ENCODE data around the gene TBC1D22A.

Gene TBC1D22A

DNA sequence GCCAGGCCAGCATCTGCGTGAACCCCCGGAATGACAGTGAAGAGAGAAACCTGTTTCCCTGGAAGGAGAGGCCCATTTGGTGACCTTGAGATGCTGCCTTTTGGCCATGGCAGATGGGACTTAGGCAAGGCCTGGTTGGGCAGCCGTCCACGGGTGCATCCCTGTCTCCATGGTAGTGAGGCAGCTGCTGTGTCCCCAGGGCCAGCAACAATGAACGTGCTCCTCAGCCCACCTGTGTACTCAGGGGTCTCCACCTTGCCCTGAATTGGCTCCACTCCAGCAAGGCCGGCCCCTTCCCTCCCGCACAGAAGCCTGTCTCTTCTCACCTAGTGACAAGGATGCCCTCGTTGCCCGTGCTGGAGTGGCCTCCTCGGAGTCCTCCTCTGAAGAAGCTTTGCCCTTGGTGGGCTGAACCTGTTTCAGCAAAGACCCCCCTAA is 441.1 kb downstream of the TBC1D22A start:
- no peak overlapping the region for H3K27ac ChIP-seq (ENCODE audit: poor library complexity, severe bottlenecking)
- TF ChIP-seq, protein P1, sequence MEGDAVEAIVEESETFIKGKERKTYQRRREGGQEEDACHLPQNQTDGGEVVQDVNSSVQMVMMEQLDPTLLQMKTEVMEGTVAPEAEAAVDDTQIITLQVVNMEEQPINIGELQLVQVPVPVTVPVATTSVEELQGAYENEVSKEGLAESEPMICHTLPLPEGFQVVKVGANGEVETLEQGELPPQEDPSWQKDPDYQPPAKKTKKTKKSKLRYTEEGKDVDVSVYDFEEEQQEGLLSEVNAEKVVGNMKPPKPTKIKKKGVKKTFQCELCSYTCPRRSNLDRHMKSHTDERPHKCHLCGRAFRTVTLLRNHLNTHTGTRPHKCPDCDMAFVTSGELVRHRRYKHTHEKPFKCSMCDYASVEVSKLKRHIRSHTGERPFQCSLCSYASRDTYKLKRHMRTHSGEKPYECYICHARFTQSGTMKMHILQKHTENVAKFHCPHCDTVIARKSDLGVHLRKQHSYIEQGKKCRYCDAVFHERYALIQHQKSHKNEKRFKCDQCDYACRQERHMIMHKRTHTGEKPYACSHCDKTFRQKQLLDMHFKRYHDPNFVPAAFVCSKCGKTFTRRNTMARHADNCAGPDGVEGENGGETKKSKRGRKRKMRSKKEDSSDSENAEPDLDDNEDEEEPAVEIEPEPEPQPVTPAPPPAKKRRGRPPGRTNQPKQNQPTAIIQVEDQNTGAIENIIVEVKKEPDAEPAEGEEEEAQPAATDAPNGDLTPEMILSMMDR (IDR thresholded peaks at IDR 0.05; ENCODE audit: poor library complexity, severe bottlenecking): no peak
- DNase-seq (ENCODE audit: low spot score) (no peak), ATAC-seq (ENCODE audit: low read depth) (no peak)
- no peaks in the 10 kb centered on the region for H3K36me3 ChIP-seq (ENCODE audit: low read depth)
- no peaks in the 10 kb centered on the region for H3K9me3 ChIP-seq (ENCODE audit: severe bottlenecking)
- H3K4me3 ChIP-seq (ENCODE audit: severe bottlenecking): no peak overlapping the region
- no peaks in the 10 kb centered on the region for H3K27me3 ChIP-seq (ENCODE audit: insufficient read depth, poor library complexity, severe bottlenecking)
- H3K4me1 ChIP-seq (ENCODE audit: insufficient read depth, poor library complexity, severe bottlenecking): no peaks in the 10 kb centered on the region

DNA sequence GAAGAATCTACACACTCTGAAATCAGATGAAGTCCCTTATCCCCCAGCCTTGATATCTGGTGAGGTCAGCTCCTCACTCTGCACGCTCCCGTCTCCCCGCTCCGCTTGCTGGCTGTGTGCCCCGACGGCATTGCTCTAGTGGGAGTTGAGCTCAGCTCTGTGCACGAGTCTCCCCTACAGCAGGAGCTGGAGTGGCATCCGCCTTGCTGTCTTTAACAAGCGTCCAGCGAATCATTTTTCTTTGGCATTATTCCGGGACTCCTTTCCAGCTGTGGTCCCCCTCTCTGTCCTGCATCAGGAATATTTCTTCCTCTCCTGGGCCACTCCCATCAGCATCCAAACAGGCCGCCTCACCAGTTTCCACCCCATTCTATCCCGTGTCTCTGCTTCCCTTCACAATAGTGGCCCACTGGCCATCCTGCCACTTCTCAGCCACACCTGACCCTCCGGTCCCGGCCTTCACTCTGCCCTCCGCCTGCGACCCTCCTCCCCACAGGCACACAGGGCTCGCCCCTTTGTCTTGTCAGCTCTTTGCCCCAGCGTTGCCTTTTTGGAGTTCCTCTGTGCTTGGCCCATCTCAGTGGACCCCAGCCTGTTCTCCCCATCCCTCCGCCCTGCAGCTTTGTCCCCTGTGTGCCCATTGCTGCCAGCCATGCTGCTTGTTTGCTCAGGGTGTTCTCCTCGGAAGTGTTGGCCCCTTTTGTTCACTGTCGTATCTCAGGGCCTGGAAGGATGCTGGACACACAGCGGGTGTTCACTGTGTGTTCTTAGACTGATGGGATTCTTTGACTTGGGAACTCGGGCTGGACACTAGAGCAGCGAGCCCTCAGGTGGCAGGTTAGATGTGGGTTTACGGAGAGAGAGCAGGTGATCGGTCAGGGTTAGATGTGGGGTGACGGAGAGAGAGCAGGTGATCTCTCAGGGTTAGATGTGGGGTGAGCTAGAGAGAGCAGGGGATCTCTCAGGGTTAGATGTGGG is 441.8 kb downstream of the TBC1D22A start:
- TF ChIP-seq, protein P1 (IDR thresholded peaks at IDR 0.05; ENCODE audit: poor library complexity, severe bottlenecking): no peak
- H3K4me1 ChIP-seq (ENCODE audit: insufficient read depth, poor library complexity, severe bottlenecking): no peaks in the 10 kb centered on the region
- H3K36me3 ChIP-seq (ENCODE audit: low read depth): no peaks in the 10 kb centered on the region
- ATAC-seq (ENCODE audit: low read depth): no peak
- no peak overlapping the region for H3K27ac ChIP-seq (ENCODE audit: poor library complexity, severe bottlenecking)
- H3K4me3 ChIP-seq (ENCODE audit: severe bottlenecking): no peak overlapping the region
- H3K9me3 ChIP-seq (ENCODE audit: severe bottlenecking): no peaks in the 10 kb centered on the region
- H3K27me3 ChIP-seq (ENCODE audit: insufficient read depth, poor library complexity, severe bottlenecking): no peaks in the 10 kb centered on the region
- no peak for DNase-seq (ENCODE audit: low spot score)

DNA sequence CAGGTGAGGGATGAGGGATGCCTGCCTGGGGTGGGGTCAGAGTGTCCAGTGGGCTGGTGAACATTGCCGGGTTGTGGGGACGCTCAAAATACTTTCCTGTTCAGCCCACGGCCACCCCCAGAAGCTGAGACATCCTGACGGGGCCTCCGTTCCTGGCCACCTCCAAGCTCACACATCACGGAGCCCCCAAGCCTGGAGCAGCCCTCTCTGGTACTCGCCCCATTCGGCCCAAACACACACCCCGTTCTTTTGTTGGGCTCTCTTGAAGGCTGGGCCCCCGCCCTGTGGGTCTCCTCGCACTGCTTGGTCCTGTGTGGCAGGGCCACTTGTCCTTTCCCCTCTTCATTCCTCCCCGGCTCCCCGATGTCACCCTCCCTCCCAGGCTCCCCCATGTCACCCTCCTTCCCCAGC is 442.6 kb downstream of the TBC1D22A start:
- TF ChIP-seq, protein P1 (IDR thresholded peaks at IDR 0.05; ENCODE audit: poor library complexity, severe bottlenecking): no peak
- no peaks in the 10 kb centered on the region for H3K9me3 ChIP-seq (ENCODE audit: severe bottlenecking)
- H3K27me3 ChIP-seq (ENCODE audit: insufficient read depth, poor library complexity, severe bottlenecking): no peaks in the 10 kb centered on the region
- ATAC-seq (ENCODE audit: low read depth) (no peak), DNase-seq (ENCODE audit: low spot score) (peak; percentile 45)
- H3K36me3 ChIP-seq (ENCODE audit: low read depth): no peaks in the 10 kb centered on the region
- H3K4me1 ChIP-seq (ENCODE audit: insufficient read depth, poor library complexity, severe bottlenecking): no peaks in the 10 kb centered on the region
- no peak overlapping the region for H3K27ac ChIP-seq (ENCODE audit: poor library complexity, severe bottlenecking)
- no peak overlapping the region for H3K4me3 ChIP-seq (ENCODE audit: severe bottlenecking)

DNA sequence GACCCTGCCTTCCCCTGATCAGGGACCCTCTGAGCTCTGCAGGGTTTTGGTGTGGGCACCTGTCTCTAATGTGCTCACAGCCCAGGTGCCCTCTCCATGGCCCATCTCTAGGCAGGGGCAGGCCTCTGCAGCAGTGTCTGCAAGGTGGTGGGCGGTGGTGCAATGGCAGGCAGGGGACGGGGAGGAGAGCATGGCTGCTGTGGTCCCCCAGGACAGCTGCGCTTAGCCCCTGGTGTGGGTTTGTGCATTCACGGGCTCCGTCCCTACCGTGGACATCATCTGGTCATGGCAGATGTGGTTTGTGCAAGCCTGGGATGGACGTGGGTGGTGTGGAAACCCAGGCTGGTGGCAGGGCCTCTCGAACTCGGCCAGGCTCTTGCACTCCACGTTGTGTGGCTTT is 443.1 kb downstream of the TBC1D22A start:
- DNase-seq (ENCODE audit: low spot score): peak; percentile 47
- ATAC-seq (ENCODE audit: low read depth): no peak
- Histone ChIP-seq H3K27me3 (ENCODE audit: insufficient read depth, poor library complexity, severe bottlenecking) (no peaks in the 10 kb centered on the region), H3K27ac (ENCODE audit: poor library complexity, severe bottlenecking) (no peak overlapping the region), H3K9me3 (ENCODE audit: severe bottlenecking) (no peaks in the 10 kb centered on the region), H3K36me3 (ENCODE audit: low read depth) (no peaks in the 10 kb centered on the region), H3K4me1 (ENCODE audit: insufficient read depth, poor library complexity, severe bottlenecking) (no peaks in the 10 kb centered on the region), H3K4me3 (ENCODE audit: severe bottlenecking) (no peak overlapping the region)
- TF ChIP-seq, protein P1 (IDR thresholded peaks at IDR 0.05; ENCODE audit: poor library complexity, severe bottlenecking): no peak

DNA sequence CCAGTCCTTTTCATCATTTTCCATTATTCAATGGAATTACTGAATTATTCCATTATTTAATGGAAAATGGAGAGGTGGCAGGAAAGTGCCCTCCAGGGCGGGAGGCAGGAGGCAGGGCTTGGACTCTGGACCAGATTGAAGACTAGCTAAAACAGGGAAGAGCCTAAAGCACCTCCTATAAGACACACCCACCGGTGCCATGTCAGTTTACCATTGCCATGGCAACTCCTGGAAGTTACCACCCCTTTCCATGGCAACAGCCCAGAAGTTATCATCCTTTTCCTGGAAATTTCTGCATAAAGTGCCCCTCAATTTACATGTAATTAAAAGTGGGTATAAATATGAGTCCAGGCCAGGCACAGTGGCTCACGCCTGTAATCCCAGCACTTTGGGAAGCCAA is 443.7 kb downstream of the TBC1D22A start:
- Histone ChIP-seq H3K36me3 (ENCODE audit: low read depth) (no peaks in the 10 kb centered on the region), H3K27ac (ENCODE audit: poor library complexity, severe bottlenecking) (no peak overlapping the region), H3K4me1 (ENCODE audit: insufficient read depth, poor library complexity, severe bottlenecking) (no peaks in the 10 kb centered on the region), H3K4me3 (ENCODE audit: severe bottlenecking) (no peak overlapping the region), H3K9me3 (ENCODE audit: severe bottlenecking) (no peaks in the 10 kb centered on the region), H3K27me3 (ENCODE audit: insufficient read depth, poor library complexity, severe bottlenecking) (no peaks in the 10 kb centered on the region)
- no peak for ATAC-seq (ENCODE audit: low read depth)
- TF ChIP-seq, protein P1 (IDR thresholded peaks at IDR 0.05; ENCODE audit: poor library complexity, severe bottlenecking): no peak
- DNase-seq (ENCODE audit: low spot score): no peak

Measured in RWPE2 (cell line).